GM18507 (cell line): Measurements from ENCODE around the gene GAPDHS.

Experiments
- DNase-seq: peaks from one replicate; pipeline ENCODE4 v3.0.0; 2011; ENCODE audit warnings: low read depth; ENCODE audit not compliant: insufficient read length; ENCODE audit errors: extremely low spot score
- FAIRE-seq: peaks from 2 replicates; lab custom pipeline; 2011; peaks lifted over from hg19 to GRCh38; lab: Jason Lieb, UNC

GAPDHS gene

GRCh38 chr19:35509861-35510625, 23.2 kb upstream of the GAPDHS start:
- FAIRE-seq (peak; percentile 88), DNase-seq (peak; percentile 75)

DNA sequence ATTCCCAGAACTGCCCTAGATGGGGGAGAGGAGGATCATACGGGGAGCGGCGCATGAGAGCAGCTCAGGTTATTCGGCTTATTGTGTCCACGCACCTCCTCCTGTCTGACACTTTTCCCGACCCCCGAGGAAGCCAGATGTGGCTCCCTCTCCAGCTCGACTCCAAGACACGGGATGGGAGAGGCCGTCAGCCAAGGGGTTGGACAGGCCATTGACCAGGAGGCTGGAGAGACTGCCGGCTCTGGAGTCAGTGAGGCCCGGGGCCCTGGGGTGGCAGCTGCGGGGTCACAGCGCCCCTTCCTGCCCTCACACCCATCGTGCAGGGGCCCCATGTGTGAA, 22.7 kb upstream of the GAPDHS start:
- FAIRE-seq (no peak), DNase-seq (no peak)

GRCh38 chr19:35511337-35511736, 21.9 kb upstream of the GAPDHS start:
- FAIRE-seq (no peak), DNase-seq (no peak)

DNA sequence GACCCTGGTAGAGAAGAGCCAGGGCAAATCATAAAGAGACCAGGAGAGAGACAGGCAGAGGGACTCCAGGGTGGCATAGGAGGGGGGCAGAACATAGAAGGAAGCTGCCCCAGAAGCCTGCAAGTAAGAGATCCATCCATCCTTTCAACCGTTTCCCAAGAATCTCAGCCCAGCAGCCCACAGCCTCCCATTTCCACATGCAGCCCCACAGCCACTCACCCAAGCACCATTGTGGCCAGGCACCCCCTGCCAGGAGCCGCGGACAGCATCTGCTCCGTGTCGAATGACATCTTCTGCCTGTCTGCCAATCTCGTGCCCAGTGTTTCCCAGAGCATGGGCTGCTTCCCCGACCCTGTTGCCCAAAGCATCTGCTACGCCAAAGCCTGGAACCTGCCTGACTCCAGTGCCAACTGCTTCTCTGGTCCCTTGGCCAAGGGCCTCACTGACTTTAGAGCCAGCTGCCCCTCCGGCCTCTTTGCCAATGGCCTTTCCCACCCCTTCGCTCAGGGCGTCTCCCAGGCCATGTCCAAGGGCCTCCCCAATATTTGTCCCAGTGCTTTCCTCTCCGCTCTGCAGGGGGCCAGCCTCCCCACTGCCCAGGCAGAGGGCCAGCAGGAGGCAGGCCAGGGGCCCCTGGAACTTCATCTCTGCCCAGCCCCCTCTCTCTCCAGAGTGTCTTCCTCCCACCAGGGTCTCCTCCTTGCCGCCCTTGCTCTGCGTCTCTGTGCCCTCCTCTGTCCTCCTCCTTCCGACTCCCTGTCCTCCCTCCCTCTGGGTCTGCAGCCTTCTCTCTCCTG, 20.2 kb upstream of the GAPDHS start:
- no peak for FAIRE-seq
- DNase-seq = no peak

DNA sequence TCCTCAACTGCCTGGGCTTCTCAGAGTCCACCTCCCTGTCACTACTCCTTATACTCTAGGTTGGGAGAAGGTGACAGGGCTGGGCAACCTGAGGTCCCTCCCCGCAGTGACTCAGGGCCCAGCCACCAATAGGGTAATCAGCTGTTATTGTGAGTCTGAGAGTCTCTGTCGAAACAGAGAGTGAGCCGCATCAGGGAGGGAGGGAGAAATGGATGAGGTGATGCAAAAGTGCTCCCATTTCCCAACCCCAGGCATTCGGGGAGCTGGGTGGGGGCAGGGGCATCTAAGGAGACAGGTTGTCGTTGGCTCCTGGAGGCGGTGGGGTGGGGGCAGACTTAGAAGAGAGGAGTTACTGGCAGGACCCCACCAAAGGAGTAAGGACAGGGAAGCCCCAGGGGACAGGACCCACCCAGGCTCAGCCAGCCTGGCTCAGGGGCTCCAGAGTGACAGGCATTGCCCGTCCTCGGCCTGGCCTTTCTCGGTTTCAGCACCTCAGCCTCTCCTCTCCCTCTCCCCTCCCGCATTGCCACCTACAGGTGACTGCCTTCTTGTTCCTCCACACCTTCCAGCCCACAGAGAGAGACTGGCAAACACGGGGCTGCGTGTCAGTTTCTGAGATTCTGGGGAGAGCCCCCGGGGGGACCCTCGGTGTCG, 19.5 kb upstream of the GAPDHS start, which contains the start of gene DMKN:
TSS of gene DMKN (minus strand) at position 22 of the 654 bp plus-strand sequence. CDS start 174 bp downstream, outside the sequence.
- FAIRE-seq (no peak), DNase-seq (no peak)

DNA sequence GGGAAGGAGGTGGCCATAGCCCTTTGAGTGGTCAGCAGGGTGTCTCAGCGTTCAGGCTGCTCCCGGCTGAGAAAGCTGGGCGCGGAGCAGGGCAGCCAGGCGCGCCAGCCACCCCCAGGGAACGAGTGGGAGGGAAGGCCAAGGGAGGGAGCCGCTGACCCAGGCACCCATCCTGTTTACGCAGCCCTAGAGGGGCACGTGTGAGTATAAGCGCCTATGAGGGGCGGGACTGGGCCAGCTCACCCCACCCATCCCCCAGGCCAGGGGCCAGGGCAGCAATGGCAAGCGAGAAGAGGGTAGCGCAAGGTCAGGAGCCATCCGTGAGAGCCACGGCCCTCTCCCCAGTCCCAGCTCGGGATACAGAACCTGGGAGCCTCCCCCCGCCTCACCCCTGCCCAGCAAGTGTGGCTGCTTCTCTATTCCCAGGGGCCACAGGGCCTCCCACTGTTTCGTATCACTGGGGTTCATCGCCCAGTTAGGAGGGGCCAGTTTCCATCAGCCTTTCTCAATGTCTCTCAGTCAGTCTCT, 18.9 kb upstream of the GAPDHS start:
- FAIRE-seq (no peak), DNase-seq (no peak)

DNA sequence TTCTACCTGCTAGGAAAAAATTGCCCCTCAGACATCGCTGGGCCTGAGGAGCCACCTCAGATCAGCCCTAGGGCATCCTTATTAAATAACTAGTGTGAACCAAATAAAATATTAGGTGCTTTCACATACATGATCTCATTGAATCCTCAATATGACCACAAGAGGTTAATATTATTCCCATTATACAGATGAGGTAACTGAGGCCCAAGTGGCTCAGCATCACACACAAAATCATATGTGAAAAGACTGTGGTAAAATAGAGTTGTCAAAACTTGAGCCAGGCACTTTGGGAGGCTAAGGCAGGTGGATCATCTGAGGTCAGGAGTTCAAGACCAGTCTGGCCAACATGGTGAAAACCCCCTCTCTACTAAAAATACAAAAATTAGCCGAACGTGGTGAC, 16.9 kb upstream of the GAPDHS start:
- no peak for FAIRE-seq
- DNase-seq = no peak

- FAIRE-seq = no peak
- DNase-seq = no peak
Observed at GRCh38 chr19:35517342-35517741, 15.9 kb upstream of the GAPDHS start.

- DNase-seq = no peak
- no peak for FAIRE-seq
Observed at GRCh38 chr19:35518313-35518712, 14.9 kb upstream of the GAPDHS start.

- no peak for DNase-seq
Observed at GRCh38 chr19:35519291-35519690, 14.0 kb upstream of the GAPDHS start.

DNA sequence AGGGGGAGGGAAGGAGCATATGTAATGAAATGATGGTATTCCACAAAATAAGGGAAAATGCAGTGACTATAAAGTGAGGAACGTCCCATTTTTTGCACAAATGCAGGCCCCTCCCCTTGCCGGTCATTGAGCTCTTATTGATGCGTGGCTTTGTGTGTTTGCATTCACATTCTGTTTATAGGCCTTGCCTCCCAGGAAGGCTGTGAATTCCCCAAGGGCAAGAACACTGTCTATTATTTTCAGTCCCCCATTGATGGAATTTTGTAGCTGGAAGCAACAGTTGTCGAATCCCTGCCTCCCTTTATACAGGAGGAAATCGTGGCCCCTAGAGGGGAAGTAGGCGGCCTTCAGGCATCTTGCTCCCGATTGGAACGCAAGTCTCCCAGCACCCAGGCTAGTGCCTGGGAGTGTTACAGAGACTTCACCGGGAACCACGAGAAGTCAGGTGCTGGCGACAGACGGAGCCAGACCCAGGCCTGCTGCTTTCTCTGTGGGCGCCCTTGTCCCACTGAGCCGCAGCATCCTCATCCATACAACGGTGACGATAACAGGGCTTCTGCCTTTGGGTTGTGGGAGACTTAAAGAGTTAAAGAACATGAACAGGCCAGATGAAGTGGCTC, 12.0 kb upstream of the GAPDHS start:
- DNase-seq = no peak
- FAIRE-seq = no peak

More at GRCh38 chr19:35519291-35519690, 14.0 kb upstream of the GAPDHS start:
- no peak for FAIRE-seq

GRCh38 chr19:35522745-35523327, 10.4 kb upstream of the GAPDHS start:
- DNase-seq (no peak), FAIRE-seq (no peak)

DNA sequence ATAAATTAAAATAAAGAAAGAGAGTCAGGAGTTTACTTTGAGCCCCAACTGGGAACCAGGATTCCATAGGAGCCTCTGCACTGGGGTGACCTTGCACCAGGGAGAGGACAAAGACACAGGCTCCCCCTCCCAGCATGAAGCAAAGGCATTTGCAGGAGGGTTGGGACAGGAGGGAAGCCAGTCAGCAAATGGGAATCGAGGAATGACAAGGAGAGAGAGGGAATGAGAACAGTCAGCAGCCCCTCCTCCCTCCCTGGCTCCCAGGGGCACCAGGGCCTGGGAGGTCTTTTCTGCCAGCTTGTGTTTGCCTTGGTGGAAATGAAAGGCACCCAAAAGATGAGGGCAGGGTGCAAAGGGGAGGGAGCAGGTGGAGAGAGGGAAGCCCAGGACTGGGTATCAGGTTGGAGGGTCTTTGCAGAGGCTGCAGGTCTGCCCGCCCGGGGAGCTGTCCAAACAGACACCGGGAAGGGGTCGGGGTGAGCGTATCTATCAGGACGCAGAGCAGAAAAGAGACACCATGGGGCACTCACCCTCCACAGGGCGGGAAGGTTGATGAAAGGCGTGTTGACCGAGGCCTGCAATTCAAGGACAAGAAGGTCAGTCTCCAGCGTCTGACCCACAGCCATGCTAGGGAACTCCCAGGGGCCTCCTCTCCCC, 8.9 kb upstream of the GAPDHS start:
- DNase-seq (no peak), FAIRE-seq (no peak)

- FAIRE-seq (no peak), DNase-seq (no peak)
Observed at GRCh38 chr19:35525873-35526272, 7.4 kb upstream of the GAPDHS start.

DNA sequence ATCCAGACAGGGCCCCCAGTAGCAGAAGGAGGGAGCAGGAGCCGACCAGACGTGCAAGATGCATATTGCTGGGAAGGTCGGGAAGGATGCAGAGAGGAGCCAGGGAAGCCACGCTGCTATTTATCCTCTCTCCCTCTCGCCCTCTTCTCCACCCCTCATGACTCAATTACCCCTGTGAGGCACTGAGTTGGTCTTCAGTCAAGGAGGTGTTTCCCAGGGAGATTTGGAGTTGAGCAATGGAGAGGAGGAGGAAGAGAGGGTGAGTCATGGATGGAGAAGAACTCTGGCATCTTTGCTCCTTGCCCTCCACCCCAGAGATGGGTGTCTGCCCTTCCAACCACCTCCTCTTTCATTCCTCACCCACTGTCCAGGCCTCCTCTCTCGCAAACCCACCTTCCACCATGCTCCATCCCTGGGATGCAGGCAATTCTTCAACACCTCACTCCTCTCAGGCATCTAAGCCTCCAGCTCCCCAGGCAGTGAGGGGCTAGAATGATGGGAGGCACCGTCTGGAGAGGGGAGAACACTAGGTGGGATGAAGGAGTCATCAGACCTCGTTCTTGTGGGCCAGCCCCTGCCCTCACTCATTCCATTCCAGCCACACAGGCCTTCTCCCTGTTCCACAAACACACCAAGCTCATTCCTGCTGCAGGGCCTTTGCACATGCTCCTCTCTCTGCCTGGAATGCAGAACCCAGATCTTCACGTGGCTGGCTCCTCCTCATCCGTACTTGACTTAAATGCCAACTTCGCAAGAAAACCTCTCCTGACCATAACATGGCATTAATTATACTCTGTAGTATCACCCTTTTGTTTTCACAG, 4.8 kb upstream of the GAPDHS start, which contains the start of gene SBSN:
TSS of gene SBSN (minus strand) at position 94 of the 821 bp plus-strand sequence. CDS start at position 64, 30 bp downstream.
- FAIRE-seq (no peak), DNase-seq (no peak)

DNA sequence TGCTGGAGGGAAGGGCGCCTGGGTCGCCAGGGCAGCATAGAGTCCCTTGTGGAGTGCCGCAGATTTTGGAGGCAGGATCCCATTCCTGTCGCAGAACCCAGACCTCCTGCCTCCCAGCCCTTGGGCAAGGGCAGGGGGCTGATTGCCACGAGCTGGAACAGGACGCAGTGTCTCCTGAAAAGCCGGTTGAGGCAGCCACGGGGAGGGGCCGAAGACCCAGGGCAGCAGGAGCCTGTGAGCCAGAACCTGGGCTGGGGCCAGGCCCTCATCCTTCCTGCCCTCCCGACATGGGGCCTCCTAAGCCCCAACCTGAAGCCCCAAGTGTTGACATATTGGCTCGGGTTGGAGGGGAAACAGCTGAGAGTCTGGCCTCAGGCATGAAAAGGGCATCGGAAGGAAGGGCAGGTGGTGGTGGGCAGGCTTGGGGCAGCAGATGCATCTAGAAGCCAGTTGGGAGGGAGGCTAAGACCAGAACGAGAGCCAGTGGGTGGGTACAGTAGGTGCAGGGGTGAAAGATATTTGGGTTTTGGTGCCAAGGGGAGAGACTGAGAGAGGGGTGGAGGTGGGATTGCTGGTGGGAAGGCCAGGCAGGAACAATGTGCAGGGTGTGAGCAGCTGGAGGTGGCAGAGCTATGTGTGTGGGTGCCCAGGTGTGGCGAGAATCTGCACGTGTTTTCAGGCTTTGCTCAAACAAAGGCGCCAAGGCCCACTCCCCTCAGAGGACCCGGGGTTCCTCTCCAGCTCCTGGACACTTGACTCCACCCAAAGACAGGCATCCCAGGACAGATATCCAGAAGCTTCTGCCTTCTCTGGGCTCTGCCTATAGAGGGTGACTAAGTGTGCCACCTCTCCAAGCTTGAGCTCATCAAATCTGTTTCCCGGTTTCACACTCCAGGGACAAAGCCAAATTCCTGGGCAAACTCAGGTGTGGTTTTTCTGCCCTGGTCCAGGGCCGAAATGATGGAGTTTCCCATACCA, 3.7 kb upstream of the GAPDHS start:
- no peak for FAIRE-seq
- no peak for DNase-seq

DNA sequence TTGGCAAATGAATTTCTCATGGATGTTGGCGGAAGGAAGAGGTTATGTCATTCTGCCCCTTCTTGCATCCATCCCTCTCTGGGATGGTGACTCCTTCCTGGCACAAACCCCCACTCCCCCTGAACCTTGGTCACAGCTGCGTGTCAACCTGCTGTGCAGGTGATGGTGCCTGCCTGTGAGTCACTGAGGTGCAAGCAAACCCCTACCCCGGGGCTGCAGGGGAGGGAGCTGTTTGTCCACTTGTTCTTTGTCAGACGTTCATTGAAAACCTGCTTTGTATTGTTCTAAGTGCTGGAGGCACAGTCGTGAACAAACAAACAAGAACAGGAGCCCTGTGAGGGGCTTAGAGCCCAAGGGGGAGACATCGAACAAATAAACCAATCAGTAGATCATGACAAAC, 2.0 kb upstream of the GAPDHS start:
- DNase-seq (no peak), FAIRE-seq (no peak)
